Stimulated activated CD4-positive, alpha-beta T cell treated with anti-CD3 and anti-CD28 coated beads, Interleukin-12 subunit alpha, Interleukin-12 subunit beta, amount 100 ng/mL, for 4 hours (primary cell): ENCODE data around the gene DPPA4.

Experiments
- DNase-seq: peaks from one replicate; pipeline ENCODE4 v3.0.0-alpha.2; 2020

DPPA4 gene

DNA sequence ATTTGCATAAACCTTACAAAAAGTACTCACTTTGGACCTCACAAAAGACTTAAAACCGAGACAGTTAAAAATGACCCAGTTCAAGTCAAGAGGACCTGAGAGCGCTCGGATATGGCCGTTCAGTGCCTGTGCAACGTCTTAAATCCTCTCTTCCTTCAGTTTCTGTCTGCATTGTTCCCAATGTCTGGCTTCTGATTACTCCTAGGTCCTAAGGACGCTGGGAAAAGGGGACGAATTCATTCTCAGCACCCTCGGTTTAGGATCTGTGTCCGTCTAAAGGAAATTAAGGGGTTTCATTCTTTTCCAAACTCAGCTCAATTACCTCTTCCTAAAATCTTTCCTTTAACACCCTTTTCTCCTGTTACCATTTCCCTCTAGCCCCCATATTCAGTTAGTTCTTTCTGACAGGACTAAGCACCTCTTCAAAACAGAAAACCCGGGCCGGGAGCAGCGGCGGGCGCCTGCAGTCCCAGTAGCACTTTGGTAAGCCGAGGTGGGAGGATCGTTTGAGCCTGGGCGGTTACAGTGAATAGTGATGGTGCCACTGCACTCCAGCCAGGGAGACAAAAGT, 970 bp downstream of the DPPA4 start:
- DNase-seq: no peak

DNA sequence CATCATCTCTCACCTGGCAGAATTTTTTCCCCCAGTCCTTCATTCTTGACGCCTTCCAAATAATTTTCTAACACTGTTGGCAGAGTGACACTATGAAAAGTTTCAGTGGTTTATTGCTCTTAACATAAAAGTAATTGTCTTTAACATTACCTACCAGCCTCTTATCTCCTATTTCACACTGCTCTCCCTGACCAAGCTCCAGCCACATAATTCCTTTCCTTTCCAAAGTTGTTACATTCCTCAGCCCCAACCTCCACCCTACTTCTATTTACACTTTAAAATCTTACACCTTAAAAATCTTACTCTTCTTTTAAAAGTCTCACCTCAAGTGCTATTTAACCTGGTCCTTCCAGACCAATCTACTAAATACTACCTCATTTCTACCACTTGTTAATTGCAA, 2.8 kb downstream of the DPPA4 start:
- no peak for DNase-seq

DNA sequence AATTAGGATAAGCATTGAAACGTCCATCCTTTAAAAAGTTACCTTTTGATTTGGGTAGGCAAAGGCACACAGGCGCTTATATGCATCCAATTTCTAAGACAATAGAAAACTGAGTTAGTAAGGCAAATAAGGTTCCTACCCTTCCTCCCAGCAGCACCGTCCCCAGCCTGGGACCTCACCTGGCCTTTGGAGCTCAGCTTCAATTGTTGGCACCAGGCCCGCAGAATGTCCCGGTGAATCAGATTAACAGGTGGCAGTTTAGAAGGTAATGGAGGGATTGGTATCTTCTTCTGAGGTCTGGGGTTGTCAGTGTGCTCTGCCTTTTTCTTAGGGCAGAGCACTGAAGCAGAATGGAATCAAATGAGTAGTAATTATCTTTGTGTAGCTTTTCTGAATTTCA, 5.7 kb downstream of the DPPA4 start:
- no peak for DNase-seq

DNA sequence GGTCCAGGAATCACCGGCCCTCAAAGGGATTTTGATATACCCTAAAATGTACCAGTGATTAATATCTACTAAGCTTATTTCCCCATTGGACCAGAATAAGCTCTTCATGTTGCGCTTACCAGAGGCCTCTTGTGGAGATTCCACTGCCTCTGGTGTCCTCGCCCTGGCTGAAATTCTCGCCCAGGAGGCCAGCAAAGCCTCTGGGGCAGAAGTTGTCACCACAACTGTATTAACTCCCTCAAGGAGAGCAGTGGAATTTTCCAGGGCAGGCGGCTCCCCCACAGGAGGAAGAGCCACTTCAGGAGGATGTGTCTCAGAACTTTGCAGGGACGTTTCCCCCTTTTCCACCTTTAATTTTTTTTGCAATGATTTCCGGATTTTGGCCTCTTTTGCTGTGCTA, 6.9 kb downstream of the DPPA4 start:
- no peak for DNase-seq

DNA sequence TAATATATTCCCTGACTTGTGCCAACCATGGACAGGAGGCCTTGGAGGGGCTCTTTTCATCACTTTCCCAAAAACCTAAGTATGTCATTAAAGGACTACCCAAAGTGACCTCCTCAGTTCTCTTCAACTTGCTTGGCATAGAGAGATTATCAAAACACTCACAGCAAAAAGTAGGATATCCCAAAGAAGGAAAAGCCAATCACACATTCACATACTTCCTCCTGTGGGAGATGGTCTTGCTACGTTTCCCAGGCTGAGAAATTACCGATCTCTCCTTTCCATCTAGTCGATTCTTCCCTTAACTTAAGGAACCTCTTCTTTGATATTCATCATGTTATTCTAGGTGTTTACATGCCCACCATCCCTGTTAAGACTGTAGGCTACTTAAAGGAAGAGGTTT, 9.1 kb downstream of the DPPA4 start:
- DNase-seq: no peak

DNA sequence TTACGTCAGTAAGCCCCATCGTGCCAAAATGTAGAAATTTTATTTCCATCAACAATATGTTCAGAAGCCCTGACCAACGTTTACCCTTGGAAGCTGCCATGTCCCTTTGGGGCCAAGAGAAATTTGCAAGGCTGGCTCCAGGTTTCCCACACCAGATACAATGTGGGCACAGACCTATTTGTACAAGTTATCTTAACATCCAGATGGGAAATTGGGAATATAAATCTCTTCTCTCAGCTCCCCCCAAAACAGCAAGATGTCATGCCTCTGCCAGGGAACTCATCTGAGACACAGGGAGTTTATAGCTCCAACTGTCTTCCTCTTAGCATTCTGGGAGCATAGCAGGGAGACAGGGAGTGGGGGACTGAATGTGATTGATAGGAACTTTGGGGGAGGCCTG, 11.7 kb downstream of the DPPA4 start:
- no peak for DNase-seq

DNA sequence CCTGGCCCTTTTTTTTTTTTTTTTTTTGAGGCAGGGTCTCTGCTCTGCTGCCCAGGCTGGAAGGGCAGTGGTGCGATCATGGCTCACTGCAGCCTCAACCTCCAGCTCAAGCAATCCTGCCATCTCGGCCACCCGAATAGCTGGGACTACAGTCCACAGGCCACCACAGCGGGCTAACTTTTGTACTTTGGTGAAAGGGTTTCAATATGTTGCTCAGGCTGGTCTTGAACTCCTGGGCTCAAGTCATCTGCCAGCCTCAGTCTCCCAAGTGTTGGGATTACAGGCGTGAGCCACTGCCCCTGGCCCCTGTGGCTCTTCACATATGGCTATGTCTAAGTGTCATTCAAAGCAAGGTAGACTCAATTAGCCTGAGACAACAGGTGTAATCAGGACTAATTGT, 12.2 kb downstream of the DPPA4 start:
- no peak for DNase-seq

DNA sequence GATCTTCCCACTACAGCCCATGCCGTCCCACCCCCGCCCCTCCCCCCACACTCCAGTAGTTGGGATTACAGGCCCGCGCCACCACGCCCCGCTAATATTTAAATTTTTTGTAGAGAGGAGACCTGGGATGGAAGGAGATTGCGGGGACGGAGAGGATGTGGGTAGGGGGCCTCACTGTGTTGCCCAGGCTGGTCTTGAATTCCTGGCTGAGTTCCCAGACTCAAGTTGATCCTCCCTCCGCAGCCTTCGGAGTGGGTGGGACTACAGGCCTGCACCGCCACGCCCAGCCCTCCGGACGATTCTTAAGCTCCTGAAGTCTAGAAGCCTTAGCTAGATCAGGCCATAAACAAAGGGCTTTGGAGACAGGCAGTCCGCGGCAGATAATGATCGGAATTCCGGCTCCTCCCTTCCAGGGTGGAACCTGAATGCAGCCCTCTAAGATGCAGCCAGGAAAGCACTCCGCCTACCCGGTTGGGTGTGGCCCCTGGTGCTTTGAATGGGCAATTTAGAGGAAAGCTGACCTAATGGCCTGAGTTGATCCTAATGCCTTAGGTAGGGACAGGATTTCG, 21.1 kb downstream of the DPPA4 start, which contains the start of gene DPPA2:
DPPA2 (minus strand) TSS at position 356 of the 569 bp plus-strand sequence. CDS start 1,975 bp downstream, outside the sequence.
- no peak for DNase-seq

DNA sequence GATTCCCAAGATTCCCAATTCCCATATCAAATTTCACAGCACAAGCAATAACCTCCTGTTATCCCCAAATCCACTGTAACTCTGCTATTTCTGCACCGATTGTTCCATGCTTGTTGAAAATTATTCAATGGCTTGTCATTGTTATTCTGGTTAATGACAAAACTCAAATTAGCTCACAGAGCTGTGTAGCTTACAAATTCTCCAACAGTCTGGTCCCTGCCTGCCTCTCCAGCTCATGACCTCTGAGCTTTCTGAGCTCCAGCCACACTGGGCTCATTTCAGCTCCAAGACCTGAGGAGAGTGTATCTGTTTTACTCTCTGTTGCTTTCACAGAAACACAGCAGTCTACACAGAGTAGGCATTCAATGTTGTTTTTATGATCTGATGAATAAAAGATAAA, 24.3 kb downstream of the DPPA4 start:
- DNase-seq: no peak

DNA sequence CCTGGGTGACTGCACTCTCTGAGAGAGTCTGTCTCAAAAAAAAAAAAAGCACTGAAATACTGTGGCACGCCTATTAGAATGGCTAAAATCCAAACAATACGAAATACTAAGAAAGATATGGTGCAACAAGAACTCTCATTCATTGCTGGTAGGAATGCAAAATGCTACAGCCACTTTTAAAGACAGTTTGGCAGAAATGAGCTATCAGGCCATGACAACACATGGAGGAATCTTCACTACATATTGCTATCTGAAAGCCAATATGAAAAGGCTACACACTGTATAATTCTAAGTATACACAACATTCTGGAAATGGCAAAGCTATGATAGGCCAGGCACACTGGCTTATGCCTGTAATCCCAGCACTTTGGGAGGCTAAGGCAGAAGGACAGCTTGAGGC, 39.9 kb downstream of the DPPA4 start:
- DNase-seq: no peak

DNA sequence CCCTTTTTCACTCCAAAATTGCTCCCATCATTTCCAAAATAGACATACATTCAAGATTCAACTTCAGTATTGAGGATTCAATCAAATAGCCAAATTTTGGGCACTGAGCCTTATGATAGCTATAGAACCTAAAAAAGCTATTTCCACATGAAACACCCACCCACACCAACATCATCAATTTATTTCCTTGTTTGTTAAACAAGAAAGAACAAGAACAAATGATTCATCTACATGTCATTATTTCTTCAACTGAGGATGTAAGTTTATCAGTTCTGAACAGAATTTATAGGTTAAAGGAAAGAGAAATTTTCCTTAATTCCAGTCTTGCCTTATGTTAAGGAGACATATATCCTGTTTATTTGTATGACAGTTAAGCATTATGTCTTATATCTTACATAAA, 53.3 kb downstream of the DPPA4 start:
- DNase-seq: no peak

DNA sequence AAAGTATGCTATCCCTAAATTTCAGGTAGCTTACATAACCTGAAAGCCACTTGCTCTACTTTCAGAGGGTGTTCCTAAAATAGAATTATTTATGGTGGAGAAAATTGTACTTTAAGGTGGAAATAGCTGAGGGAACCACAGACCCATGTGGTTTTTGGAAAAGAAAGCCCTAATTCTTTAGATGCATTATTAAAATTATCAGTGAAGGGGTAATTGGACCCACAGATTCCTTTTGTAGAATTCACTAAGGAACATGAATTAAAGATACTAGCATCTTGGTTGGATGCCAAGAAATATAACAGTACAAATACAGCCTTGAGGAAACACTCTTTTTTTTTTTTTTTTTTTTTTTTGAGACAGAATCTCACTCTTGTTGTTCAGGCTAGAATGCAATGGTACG, 58.8 kb downstream of the DPPA4 start:
- DNase-seq: no peak

DNA sequence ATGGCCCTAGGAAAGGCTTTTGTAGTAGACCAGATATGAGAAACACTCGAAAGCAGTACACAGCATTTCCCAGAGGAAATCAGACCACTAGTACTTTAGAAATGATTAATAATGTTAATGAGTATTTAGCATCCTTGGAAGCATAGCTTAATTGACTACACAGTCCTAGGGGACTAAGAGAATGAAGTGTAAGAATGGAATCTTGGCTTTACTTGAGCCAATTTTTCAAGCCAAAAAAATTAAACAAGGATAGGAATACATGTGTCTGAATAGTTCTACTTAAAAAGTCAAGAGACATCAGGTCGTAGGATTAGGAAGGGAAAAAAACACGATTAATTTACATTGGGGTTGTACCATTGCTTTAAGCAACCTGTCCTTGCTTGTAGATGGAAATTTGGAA, 59.2 kb downstream of the DPPA4 start:
- no peak for DNase-seq
